Uterus (tissue), 4 donors: ENCODE data around the gene EYA3. TPM values are rescaled to one million over a fixed set of nuclear protein-coding genes. Genes with fewer than 3 reads are reported as not detected.

ENCODE experiments used
- DNase-seq, 2 donors: peaks; one replicate each; pipeline ENCODE4 v3.0.0-alpha.2; 2019 to 2020
- H3K27ac ChIP-seq, 2 donors: fragments of 200-600 bp; sonication (generic); 1 replicate in 1 of 2; 2 replicates in 1 of 2; pipeline ENCODE4 v1.5.1; 2016 to 2018
- H3K27me3 ChIP-seq, 2 donors: fragments of 200-600 bp; sonication (generic); one replicate each; pipeline ENCODE4 v1.5.1; 2018 to 2019; ENCODE audit warnings: control low read depth in 1 of 2
- H3K36me3 ChIP-seq, 2 donors: fragments of 200-600 bp; sonication (generic); one replicate each; pipeline ENCODE4 v1.5.1; 2019; ENCODE audit warnings: control low read depth in 1 of 2
- H3K4me1 ChIP-seq, 2 donors: fragments of 200-600 bp; sonication (generic); one replicate each; pipeline ENCODE4 v1.5.1; 2018 to 2019; ENCODE audit warnings: control low read depth in 1 of 2
- H3K4me3 ChIP-seq, 2 donors: fragments of 200-600 bp; sonication (generic); 1 replicate in 1 of 2; 2 replicates in 1 of 2; pipeline ENCODE4 v1.5.1; 2018 to 2019; ENCODE audit warnings: mild to moderate bottlenecking in 1 of 2
- H3K9me3 ChIP-seq, 2 donors: fragments of 200-600 bp; sonication (generic); one replicate each; pipeline ENCODE4 v1.5.1; 2019; ENCODE audit warnings: control low read depth in 1 of 2
- CTCF ChIP-seq, 4 experiments: fragments of 200-600 bp in 2 of 4; fragments of 450-650 bp in 2 of 4; sonication (generic) in 2 of 4; IDR thresholded peaks; one replicate each; pipeline ENCODE4 v1.5.1; 2016 to 2019; ENCODE audit warnings: antibody characterized with exemption in 4 of 4, mild to moderate bottlenecking in 2 of 4, moderate library complexity in 1 of 4
- POLR2A ChIP-seq, 2 donors: fragments of 450-650 bp; IDR thresholded peaks; one replicate each; pipeline ENCODE4 v1.6.1; 2016; ENCODE audit warnings: antibody characterized with exemption in 2 of 2, mild to moderate bottlenecking in 1 of 2, moderate library complexity in 1 of 2
- intact Hi-C: fragments of 100-400 bp; cut with DNase I; formaldehyde crosslinking; loops from one replicate; pipeline ENCODE4 v1.15.1; 2023; ENCODE audit warnings: low total_unique reads
- total RNA-seq, 4 donors: library from RNA; depleted of rRNA in 3 of 4; stranded (reverse); fragments of >200 nt in 3 of 4; gene quantifications; one replicate each; pipeline versions ENCODE4 v1.1.0 to v1.2.4, GENCODE V29; 2014 to 2023
- donor health status: DM: yes; HTN: yes; CAD: no.

EYA3 gene
- total RNA-seq, 4 donors from 2014 or later: 7.2 to 30.4 (median 13.1) TPM

DNA sequence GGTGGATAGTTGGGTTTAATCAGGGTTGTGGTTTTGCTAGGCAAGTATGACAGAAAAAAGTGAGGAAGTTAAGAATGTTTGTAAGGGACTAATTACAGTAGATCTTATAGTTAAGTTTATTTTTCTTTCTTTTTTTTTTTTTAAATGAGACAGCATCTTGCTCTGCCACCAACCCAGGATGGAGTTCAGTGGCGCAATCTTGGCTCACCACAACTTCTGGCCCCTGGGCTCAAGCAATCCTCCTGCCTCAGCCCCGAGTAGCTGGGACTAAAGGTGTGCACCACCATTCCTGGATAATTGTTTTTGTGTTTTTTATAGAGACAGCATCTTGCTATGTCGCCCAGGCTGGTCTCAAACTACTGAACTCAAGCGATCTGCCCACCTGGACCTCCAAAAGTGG lies 41.7 kb downstream of the EYA3 start:
- intact Hi-C loops: no loop called here
- H3K4me3 ChIP-seq: no peak overlapping the region
- H3K36me3 ChIP-seq: no peaks in the 10 kb centered on the region
- no peak overlapping the region for H3K27ac ChIP-seq
- no peaks in the 10 kb centered on the region for H3K4me1 ChIP-seq
- no peaks in the 10 kb centered on the region for H3K9me3 ChIP-seq
- no peaks in the 10 kb centered on the region for H3K27me3 ChIP-seq
- TF ChIP-seq POLR2A (IDR thresholded peaks at IDR 0.05): no peak
- no peak for TF ChIP-seq CTCF (IDR thresholded peaks at IDR 0.05)
- DNase-seq: no peak

DNA sequence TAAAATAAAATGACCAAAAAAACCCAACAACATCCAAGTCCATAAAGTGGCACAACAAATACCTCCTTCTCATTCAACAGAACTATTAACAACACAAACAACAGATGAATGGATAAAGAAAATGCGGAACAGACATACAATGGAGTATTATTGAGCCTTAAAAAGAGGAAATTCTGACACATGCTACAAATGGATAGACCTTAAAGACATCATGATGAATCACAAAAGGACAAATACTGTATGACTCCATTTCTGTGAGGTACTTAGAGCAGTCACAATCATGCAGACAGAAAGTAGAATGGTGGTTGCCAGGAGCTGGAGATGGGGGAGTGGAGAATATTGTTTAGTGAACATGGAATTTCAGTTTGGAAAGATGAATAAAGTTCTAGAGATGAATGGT lies 42.6 kb downstream of the EYA3 start:
- H3K36me3 ChIP-seq: no peaks in the 10 kb centered on the region
- no peak overlapping the region for H3K4me3 ChIP-seq
- no peaks in the 10 kb centered on the region for H3K4me1 ChIP-seq
- TF ChIP-seq CTCF (IDR thresholded peaks at IDR 0.05): no peak
- TF ChIP-seq POLR2A (IDR thresholded peaks at IDR 0.05): no peak
- H3K27me3 ChIP-seq: no peaks in the 10 kb centered on the region
- no peak for DNase-seq
- no peak overlapping the region for H3K27ac ChIP-seq
- intact Hi-C loops: no loop called here
- H3K9me3 ChIP-seq: no peaks in the 10 kb centered on the region

DNA sequence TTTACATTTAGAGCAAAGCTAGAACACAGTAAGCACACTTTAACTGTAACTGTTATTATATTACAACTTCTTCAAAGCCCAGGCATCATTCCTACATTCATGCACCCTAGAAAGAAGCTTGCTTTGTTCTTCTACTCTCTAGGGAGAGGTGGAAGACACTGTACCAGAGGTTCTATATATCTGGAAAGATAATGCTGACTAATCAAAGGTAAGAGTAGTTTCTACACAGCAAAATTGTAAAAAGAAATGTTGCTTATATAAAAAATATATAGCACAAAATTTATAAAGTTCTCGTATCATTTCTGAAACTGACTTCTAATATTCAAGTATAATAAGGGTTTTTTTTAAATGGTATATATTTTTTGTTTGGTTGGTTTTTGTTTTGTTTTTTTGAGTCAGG lies 44.0 kb downstream of the EYA3 start:
- H3K9me3 ChIP-seq: no peaks in the 10 kb centered on the region
- no peaks in the 10 kb centered on the region for H3K27me3 ChIP-seq
- intact Hi-C loops: no loop called here

DNA sequence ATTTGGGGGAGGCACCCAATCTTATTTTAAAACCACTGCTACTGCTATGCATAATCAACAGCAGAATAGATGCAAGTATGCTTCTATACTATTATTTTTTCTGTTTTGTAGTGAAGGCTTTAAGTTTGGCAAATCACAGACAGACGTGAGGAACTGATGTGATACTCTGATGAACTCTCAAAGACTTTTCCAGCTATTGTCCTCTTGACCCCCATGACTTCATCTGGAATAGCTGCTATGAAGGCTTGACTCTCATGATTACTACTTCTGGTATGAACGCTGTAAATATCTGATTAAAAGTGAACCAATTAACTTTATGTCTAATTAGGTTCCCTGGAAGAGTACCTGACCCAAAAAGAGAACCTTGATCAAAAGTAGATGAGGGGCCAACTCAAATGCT lies 49.1 kb downstream of the EYA3 start:
- H3K27me3 ChIP-seq: no peaks in the 10 kb centered on the region
- intact Hi-C loops: no loop called here
- no peaks in the 10 kb centered on the region for H3K9me3 ChIP-seq
- H3K4me1 ChIP-seq: no peaks in the 10 kb centered on the region
- TF ChIP-seq CTCF (IDR thresholded peaks at IDR 0.05) (no peak), POLR2A (IDR thresholded peaks at IDR 0.05) (no peak)
- H3K4me3 ChIP-seq: no peak overlapping the region
- no peak for DNase-seq
- no peaks in the 10 kb centered on the region for H3K36me3 ChIP-seq
- H3K27ac ChIP-seq: no peak overlapping the region

More for the DNA sequence above, 44.0 kb downstream of the EYA3 start:
- no peak for TF ChIP-seq POLR2A (IDR thresholded peaks at IDR 0.05)
- no peak for TF ChIP-seq CTCF (IDR thresholded peaks at IDR 0.05)
- Histone ChIP-seq H3K36me3 (no peaks in the 10 kb centered on the region), H3K27ac (no peak overlapping the region), H3K4me3 (no peak overlapping the region), H3K4me1 (no peaks in the 10 kb centered on the region)
- no peak for DNase-seq

GRCh38 chr1:28037946-28038345 lies 50.5 kb downstream of the EYA3 start:
- DNase-seq: no peak
- Histone ChIP-seq H3K4me1 (no peaks in the 10 kb centered on the region), H3K9me3 (no peaks in the 10 kb centered on the region), H3K4me3 (no peak overlapping the region), H3K27me3 (no peaks in the 10 kb centered on the region), H3K36me3 (no peaks in the 10 kb centered on the region), H3K27ac (no peak overlapping the region)
- TF ChIP-seq CTCF (IDR thresholded peaks at IDR 0.05) (no peak), POLR2A (IDR thresholded peaks at IDR 0.05) (no peak)
- intact Hi-C loops: no loop called here
